ENCODE data around the gene TBX4. TPM values are rescaled to one million over a fixed set of nuclear protein-coding genes. Genes with fewer than 3 reads are reported as not detected.

The TBX4 gene
- total RNA-seq (2022; extraction: Qiagen RNA extraction; ENCODE audit: low read depth), result 0.20 to 1.1 TPM (median 0.22 TPM) in 4 of 5 replicates, not detected in the other

GRCh38 chr17:61452301-61453290 is at the start of gene TBX4:
Gene TBX4, plus strand, starts transcription at chr17:61452422. Its CDS starts 4,069 bp downstream, at chr17:61456491.

Other genes with a start within 250 kb of the TBX4 start
- gene TBX2, start 52.6 kb upstream of the TBX4 start, total RNA-seq (2022; extraction: Qiagen RNA extraction; ENCODE audit: low read depth), result 3.5 to 7.0 TPM (median 6.9 TPM) in 5 replicates
- gene NACA2, start 138.8 kb downstream of the TBX4 start, total RNA-seq (2022; extraction: Qiagen RNA extraction; ENCODE audit: low read depth), result not detected in 5 replicates